Karpas-422 (cell line): ENCODE measurements around the gene PLD4. TPM values are rescaled to one million over a fixed set of nuclear protein-coding genes. Genes with fewer than 3 reads are reported as not detected.

Source experiments
- DNase-seq: peaks from one replicate; pipeline ENCODE4 v3.0.0-alpha.2; 2015
- H2AFZ ChIP-seq: fragments of 200-600 bp; sonication (generic); 2 replicates; pipeline ENCODE4 v1.6.1; 2014; ENCODE audit warnings: antibody characterized with exemption, low read length, mixed read lengths
- H3K27ac ChIP-seq: fragments of 200-600 bp; sonication (generic); 2 replicates; pipeline ENCODE4 v1.5.1; 2014; ENCODE audit warnings: mild to moderate bottlenecking, low read length, moderate library complexity
- H3K27me3 ChIP-seq: fragments of 200-600 bp; sonication (generic); 2 replicates; pipeline ENCODE4 v1.6.1; 2014; ENCODE audit warnings: low read length, mixed read lengths
- H3K36me3 ChIP-seq: fragments of 200-600 bp; sonication (generic); 2 replicates; pipeline ENCODE4 v1.6.1; 2014; ENCODE audit warnings: low read length, mixed read lengths; ENCODE audit not compliant: insufficient read depth
- H3K4me1 ChIP-seq: fragments of 200-600 bp; sonication (generic); 2 replicates; pipeline ENCODE4 v1.6.1; 2014; ENCODE audit warnings: mild to moderate bottlenecking, low read length, mixed read lengths
- H3K4me2 ChIP-seq: fragments of 200-600 bp; sonication (generic); 2 replicates; pipeline ENCODE4 v1.6.1; 2014; ENCODE audit warnings: low read length, low read depth, mild to moderate bottlenecking; ENCODE audit not compliant: poor library complexity, severe bottlenecking
- H3K4me3 ChIP-seq: fragments of 200-600 bp; sonication (generic); 2 replicates; pipeline ENCODE4 v1.5.1; 2014; ENCODE audit warnings: mild to moderate bottlenecking, antibody characterized with exemption, low read length, mixed read lengths
- H3K79me2 ChIP-seq: fragments of 200-600 bp; sonication (generic); 2 replicates; pipeline ENCODE4 v1.6.1; 2014; ENCODE audit warnings: mild to moderate bottlenecking, low read length, mixed read lengths
- H3K9ac ChIP-seq: fragments of 200-600 bp; sonication (generic); 2 replicates; pipeline ENCODE4 v1.6.0; 2014; ENCODE audit warnings: low read length
- H3K9me2 ChIP-seq: fragments of 200-600 bp; sonication (generic), shearing (Covaris generic); replicated peaks from 2 replicates; pipeline ENCODE4 v1.6.0; 2014; ENCODE audit warnings: mild to moderate bottlenecking, low read length, moderate library complexity; ENCODE audit not compliant: insufficient read depth
- H3K9me3 ChIP-seq: fragments of 300-700, 200-600 bp; sonication (generic); 2 replicates; pipeline ENCODE4 v1.6.1; 2014; ENCODE audit warnings: low read length, mixed read lengths
- H4K20me1 ChIP-seq: fragments of 200-600 bp; sonication (generic); 2 replicates; pipeline ENCODE4 v1.6.1; 2014; ENCODE audit warnings: mild to moderate bottlenecking, antibody characterized with exemption, low read length, low read depth; ENCODE audit not compliant: insufficient read depth
- total RNA-seq: library from RNA; depleted of rRNA; stranded (reverse); fragments of >200 nt; shearing (Covaris generic); gene quantifications from 2 replicates; pipeline ENCODE4 v1.2.3, GENCODE V29; 2014; ENCODE audit warnings: low replicate concordance

PLD4 gene
- total RNA-seq, 1 experiment from 2014 or later = 146 TPM

GRCh38 chr14:104974146-104974541, 49.5 kb downstream of the PLD4 start:
- Histone ChIP-seq H3K27me3 (no peaks in the 10 kb centered on the region), H4K20me1 (peaks cover 7% of the 10 kb centered on the region; the same call in 1 of the 2 replicates), H3K9me3 (no peaks in the 10 kb centered on the region), H3K36me3 (no peaks in the 10 kb centered on the region), H2AFZ (no peak overlapping the region), H3K79me2 (no peaks in the 10 kb centered on the region), H3K4me2 (no peak overlapping the region), H3K4me1 (peaks cover under 1% of the 10 kb centered on the region), H3K9me2 (no peaks in the 10 kb centered on the region), H3K4me3 (no peak overlapping the region), H3K27ac (no peak overlapping the region), H3K9ac (no peak overlapping the region)
- no peak for DNase-seq

DNA sequence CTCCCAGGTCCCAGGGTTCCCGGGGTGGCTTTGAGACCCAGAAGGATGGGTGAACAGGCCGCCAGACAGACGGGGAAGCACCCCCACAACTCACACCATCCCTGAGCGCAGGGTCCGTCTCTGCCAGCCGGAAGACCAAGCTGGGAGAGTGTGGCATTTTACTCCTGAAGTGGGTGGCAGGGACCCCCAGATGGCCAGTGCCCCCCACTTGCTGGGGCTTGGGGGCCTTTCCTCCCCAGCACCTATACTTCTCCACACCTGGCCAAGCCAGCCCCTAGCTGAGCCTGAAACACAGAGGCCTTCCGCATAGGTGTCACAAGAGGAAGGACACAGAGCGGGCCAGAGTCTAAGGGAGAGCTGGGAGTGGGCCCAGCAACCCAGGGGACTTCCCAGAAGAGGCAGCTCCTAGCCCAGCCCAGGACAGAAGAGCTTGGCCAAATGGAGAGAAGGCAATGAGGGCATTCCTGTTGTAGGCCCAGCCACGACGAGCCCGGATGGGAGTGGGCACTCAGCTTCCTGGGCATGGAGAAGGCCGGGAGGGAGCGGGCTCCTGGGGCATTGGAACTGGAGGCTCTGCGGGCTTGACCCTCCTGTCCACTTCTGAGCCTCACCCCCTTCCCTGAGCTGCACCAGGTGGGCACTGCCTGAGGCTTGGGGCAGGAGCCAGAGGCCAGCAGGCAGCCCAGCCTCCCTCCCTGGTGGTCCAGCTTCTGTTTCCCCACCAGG, 50.1 kb downstream of the PLD4 start:
- no peaks in the 10 kb centered on the region for H3K79me2 ChIP-seq
- peaks cover 7% of the 10 kb centered on the region; the same call in 1 of the 2 replicates for H4K20me1 ChIP-seq
- no peaks in the 10 kb centered on the region for H3K9me2 ChIP-seq
- H2AFZ ChIP-seq = no peak overlapping the region
- H3K4me1 ChIP-seq = no peaks in the 10 kb centered on the region
- no peak overlapping the region for H3K27ac ChIP-seq
- H3K9me3 ChIP-seq = no peaks in the 10 kb centered on the region
- no peak overlapping the region for H3K9ac ChIP-seq
- no peaks in the 10 kb centered on the region for H3K36me3 ChIP-seq
- no peak overlapping the region for H3K4me2 ChIP-seq
- DNase-seq = no peak
- H3K4me3 ChIP-seq = no peak overlapping the region
- no peaks in the 10 kb centered on the region for H3K27me3 ChIP-seq

- Histone ChIP-seq H3K4me2 (no peak overlapping the region), H3K4me3 (no peak overlapping the region), H3K4me1 (no peaks in the 10 kb centered on the region), H3K9me2 (no peaks in the 10 kb centered on the region), H3K9me3 (no peaks in the 10 kb centered on the region), H3K9ac (no peak overlapping the region), H3K79me2 (no peaks in the 10 kb centered on the region), H3K27me3 (no peaks in the 10 kb centered on the region), H4K20me1 (peaks cover 12% of the 10 kb centered on the region; the same call in 1 of the 2 replicates), H3K36me3 (no peaks in the 10 kb centered on the region), H2AFZ (no peak overlapping the region), H3K27ac (no peak overlapping the region)
- DNase-seq = peak; percentile 73
These were observed 51.0 kb downstream of the PLD4 start for GRCh38 chr14:104975481-104976197.

DNA sequence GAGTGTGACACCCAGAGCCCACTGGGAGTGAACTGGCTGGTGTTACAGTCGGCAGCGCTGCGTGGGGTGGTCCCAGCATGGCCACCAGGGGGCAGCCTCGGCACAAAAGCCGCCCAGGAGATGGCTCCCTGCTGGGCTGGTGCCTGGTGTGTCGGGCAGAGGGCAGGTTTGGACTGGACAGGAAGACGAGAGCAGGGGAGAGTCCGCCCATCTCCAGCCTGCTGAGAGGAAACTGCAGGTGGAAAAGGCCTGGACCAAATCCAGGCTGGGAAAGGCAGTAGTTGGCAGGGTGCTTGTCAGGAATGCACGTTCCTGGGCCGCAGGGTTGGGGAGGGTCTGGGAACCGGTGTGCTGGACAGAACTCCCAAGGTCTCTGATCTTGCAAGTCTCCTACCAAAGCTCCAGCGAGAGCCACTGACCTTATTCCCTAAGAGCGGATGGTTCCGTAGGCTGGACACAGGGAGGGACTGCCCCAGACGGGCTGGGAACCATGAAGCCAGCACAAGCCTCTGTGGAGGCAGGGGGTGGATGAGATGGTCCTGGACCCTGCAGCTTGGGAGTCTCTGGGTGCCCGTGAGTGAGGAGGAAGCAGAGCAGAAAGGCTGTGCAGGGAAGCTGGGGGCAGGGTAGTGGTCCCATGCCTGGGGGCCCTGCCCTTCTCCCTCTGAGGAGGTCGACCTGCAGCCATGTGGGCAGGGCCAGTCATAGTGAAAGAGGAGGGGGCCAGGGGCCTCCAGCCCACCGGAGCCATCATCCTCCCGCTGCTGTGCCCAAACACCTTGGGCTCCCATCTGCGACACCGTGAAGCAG, 51.7 kb downstream of the PLD4 start:
- no peaks in the 10 kb centered on the region for H3K4me1 ChIP-seq
- no peaks in the 10 kb centered on the region for H3K9me2 ChIP-seq
- no peaks in the 10 kb centered on the region for H3K9me3 ChIP-seq
- peaks cover 12% of the 10 kb centered on the region; the same call in 1 of the 2 replicates for H4K20me1 ChIP-seq
- no peak overlapping the region for H3K4me2 ChIP-seq
- H3K36me3 ChIP-seq = no peaks in the 10 kb centered on the region
- H3K9ac ChIP-seq = no peak overlapping the region
- no peak overlapping the region for H3K4me3 ChIP-seq
- H3K27ac ChIP-seq = no peak overlapping the region
- H3K79me2 ChIP-seq = no peaks in the 10 kb centered on the region
- H3K27me3 ChIP-seq = no peaks in the 10 kb centered on the region
- peak; percentile 94 for DNase-seq
- no peak overlapping the region for H2AFZ ChIP-seq

- no peak for DNase-seq
- H3K79me2 ChIP-seq = no peaks in the 10 kb centered on the region
- H3K4me2 ChIP-seq = no peak overlapping the region
- no peaks in the 10 kb centered on the region for H3K9me2 ChIP-seq
- no peaks in the 10 kb centered on the region for H3K9me3 ChIP-seq
- no peaks in the 10 kb centered on the region for H3K36me3 ChIP-seq
- no peaks in the 10 kb centered on the region for H3K27me3 ChIP-seq
- peaks cover 7% of the 10 kb centered on the region for H3K4me1 ChIP-seq
- no peak overlapping the region for H2AFZ ChIP-seq
- H3K9ac ChIP-seq = no peak overlapping the region
- H4K20me1 ChIP-seq = peaks cover 12% of the 10 kb centered on the region; the same call in 1 of the 2 replicates
- H3K4me3 ChIP-seq = no peak overlapping the region
- H3K27ac ChIP-seq = no peak overlapping the region
These were observed 52.5 kb downstream of the PLD4 start for GRCh38 chr14:104977008-104977680.

- peaks cover 15% of the 10 kb centered on the region for H3K4me1 ChIP-seq
- no peaks in the 10 kb centered on the region for H3K9me3 ChIP-seq
- H3K27ac ChIP-seq = no peak within 1 kb of the TSS
- no peaks in the 10 kb centered on the region for H3K36me3 ChIP-seq
- peaks cover 12% of the 10 kb centered on the region; the same call in 1 of the 2 replicates for H4K20me1 ChIP-seq
- H3K4me3 ChIP-seq = no peak within 1 kb of the TSS
- H3K79me2 ChIP-seq = no peaks in the 10 kb centered on the region
- H3K9me2 ChIP-seq = no peaks in the 10 kb centered on the region
- DNase-seq = no peak
- H3K27me3 ChIP-seq = no peaks in the 10 kb centered on the region
- H3K4me2 ChIP-seq = no peak within 1 kb of the TSS
- H3K9ac ChIP-seq = no peak within 1 kb of the TSS
- H2AFZ ChIP-seq = no peak within 1 kb of the TSS
These were observed 53.3 kb downstream of the PLD4 start, which contains the start of gene AHNAK2 for GRCh38 chr14:104977681-104978653. Gene AHNAK2, minus strand, starts transcription at chr14:104978374. Its CDS starts 137 bp downstream, at chr14:104978237.
